Neural crest cell (in vitro differentiated cells): Measurements from ENCODE around the gene FHOD3. TPM values are rescaled to one million over a fixed set of nuclear protein-coding genes. Genes with fewer than 3 reads are reported as not detected.

Source experiments
- DNase-seq: peaks from one replicate; pipeline ENCODE4 v3.0.0; 2021; ENCODE audit warnings: low read depth, mixed read lengths, low spot score
- H3K27ac Mint-ChIP-seq: one replicate; pipeline ENCODE4 v1.8.0; 2021; ENCODE audit warnings: mild to moderate bottlenecking, mixed read lengths; ENCODE audit not compliant: unreplicated experiment
- H3K27me3 Mint-ChIP-seq: 2 replicates; pipeline ENCODE4 v1.8.0; 2021; ENCODE audit warnings: low read depth, mild to moderate bottlenecking, mixed read lengths
- H3K36me3 Mint-ChIP-seq: 2 replicates; pipeline ENCODE4 v1.8.0; 2021; ENCODE audit warnings: low read depth, mild to moderate bottlenecking, mixed read lengths
- H3K4me1 Mint-ChIP-seq: 2 replicates; pipeline ENCODE4 v1.8.0; 2021; ENCODE audit warnings: mixed read lengths
- H3K4me3 Mint-ChIP-seq: one replicate; pipeline ENCODE4 v1.8.0; 2021; ENCODE audit warnings: mild to moderate bottlenecking, mixed read lengths
- H3K9me3 Mint-ChIP-seq: 2 replicates; pipeline ENCODE4 v1.8.0; 2021; ENCODE audit warnings: mixed read lengths
- total RNA-seq: library from RNA; stranded (reverse); gene quantifications from 2 replicates; pipeline ENCODE4 v1.2.1, GENCODE V29; 2021
- TF ChIP-seq, protein P1 (sequence below): fragments of 200-600 bp; sonication (generic); conservative IDR thresholded peaks from 2 replicates; pipeline ENCODE4 v1.5.0; 2021; ENCODE audit warnings: antibody characterized with exemption, mild to moderate bottlenecking

FHOD3 gene
- total RNA-seq, 1 donor from 2014 or later = 28.6 TPM

DNA sequence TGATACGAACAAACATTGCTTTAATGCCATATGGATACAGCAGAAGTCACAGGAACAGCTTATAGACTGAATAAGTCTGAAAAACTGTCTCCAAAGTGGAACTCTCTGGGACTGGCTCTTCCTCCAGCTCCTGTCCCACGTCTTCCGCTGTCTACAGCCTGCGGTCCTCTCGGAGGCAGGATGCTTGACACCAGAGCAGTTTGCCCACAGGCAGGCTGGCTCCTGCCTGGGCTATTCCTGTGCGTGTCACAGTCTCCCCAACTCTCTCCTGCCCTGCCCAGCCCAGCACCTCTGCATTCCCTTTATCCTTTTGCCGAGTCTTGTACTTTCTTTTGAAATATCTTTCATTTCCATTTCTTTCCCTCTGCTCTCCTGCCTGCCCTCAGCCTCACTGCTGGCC lies 234.1 kb downstream of the FHOD3 start:
- no peak for DNase-seq
- Mint-ChIP-seq H3K36me3 (peaks cover 3% of the 10 kb centered on the region), H3K4me3 (no peak overlapping the region), H3K27ac (peak overlapping the region; percentile 48), H3K9me3 (no peaks in the 10 kb centered on the region), H3K27me3 (no peaks in the 10 kb centered on the region), H3K4me1 (peaks cover 4% of the 10 kb centered on the region)
- TF ChIP-seq, protein P1, sequence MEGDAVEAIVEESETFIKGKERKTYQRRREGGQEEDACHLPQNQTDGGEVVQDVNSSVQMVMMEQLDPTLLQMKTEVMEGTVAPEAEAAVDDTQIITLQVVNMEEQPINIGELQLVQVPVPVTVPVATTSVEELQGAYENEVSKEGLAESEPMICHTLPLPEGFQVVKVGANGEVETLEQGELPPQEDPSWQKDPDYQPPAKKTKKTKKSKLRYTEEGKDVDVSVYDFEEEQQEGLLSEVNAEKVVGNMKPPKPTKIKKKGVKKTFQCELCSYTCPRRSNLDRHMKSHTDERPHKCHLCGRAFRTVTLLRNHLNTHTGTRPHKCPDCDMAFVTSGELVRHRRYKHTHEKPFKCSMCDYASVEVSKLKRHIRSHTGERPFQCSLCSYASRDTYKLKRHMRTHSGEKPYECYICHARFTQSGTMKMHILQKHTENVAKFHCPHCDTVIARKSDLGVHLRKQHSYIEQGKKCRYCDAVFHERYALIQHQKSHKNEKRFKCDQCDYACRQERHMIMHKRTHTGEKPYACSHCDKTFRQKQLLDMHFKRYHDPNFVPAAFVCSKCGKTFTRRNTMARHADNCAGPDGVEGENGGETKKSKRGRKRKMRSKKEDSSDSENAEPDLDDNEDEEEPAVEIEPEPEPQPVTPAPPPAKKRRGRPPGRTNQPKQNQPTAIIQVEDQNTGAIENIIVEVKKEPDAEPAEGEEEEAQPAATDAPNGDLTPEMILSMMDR = no peak

DNA sequence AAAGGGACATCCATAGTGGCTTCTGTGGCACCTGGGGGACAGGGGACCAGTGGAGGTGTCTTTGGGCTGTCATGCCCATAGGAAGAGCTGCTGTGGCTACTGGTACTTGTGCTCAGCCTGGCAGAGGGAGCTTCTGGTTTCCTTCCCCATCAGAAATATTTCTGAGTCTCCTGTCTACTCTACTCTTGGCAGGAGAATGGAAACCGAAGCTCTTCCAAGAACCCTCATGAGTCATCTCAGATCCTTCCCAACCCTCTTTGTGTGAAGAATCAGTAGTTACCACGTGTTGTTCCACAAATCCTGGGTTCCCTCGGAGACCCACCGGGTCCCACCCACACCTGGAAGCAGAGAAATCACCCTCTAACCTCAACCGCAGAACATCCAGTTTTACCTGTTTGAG lies 234.9 kb downstream of the FHOD3 start:
- no peak overlapping the region for H3K27ac Mint-ChIP-seq
- H3K4me3 Mint-ChIP-seq = no peak overlapping the region
- no peaks in the 10 kb centered on the region for H3K27me3 Mint-ChIP-seq
- TF ChIP-seq, protein P1 = no peak
- H3K36me3 Mint-ChIP-seq = peaks cover 3% of the 10 kb centered on the region
- peaks cover 5% of the 10 kb centered on the region for H3K4me1 Mint-ChIP-seq
- H3K9me3 Mint-ChIP-seq = no peaks in the 10 kb centered on the region
- no peak for DNase-seq

DNA sequence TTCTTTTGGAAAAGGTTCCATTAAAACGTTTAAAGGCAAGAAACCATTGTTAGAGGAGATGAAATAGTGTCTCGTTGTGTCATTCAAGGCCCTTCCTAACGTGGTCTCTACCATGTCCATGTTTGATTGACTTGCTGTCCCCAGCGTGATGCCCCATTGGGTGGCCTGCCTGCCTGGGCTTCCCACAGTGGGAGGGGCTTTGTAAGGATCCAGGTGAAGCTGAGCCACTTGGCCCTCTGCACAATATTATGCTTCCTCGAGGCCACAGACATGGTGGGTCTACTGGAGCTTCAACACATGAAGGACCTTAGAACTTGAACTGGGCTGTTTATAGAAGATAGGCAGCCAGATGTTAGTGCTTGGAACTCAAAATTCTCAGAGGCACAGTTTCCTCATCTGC lies 235.3 kb downstream of the FHOD3 start:
- Mint-ChIP-seq H3K4me3 (no peak overlapping the region), H3K36me3 (peaks cover 3% of the 10 kb centered on the region), H3K9me3 (no peaks in the 10 kb centered on the region), H3K27ac (no peak overlapping the region), H3K27me3 (no peaks in the 10 kb centered on the region), H3K4me1 (peaks cover 5% of the 10 kb centered on the region)
- TF ChIP-seq, protein P1 = no peak
- DNase-seq = no peak

DNA sequence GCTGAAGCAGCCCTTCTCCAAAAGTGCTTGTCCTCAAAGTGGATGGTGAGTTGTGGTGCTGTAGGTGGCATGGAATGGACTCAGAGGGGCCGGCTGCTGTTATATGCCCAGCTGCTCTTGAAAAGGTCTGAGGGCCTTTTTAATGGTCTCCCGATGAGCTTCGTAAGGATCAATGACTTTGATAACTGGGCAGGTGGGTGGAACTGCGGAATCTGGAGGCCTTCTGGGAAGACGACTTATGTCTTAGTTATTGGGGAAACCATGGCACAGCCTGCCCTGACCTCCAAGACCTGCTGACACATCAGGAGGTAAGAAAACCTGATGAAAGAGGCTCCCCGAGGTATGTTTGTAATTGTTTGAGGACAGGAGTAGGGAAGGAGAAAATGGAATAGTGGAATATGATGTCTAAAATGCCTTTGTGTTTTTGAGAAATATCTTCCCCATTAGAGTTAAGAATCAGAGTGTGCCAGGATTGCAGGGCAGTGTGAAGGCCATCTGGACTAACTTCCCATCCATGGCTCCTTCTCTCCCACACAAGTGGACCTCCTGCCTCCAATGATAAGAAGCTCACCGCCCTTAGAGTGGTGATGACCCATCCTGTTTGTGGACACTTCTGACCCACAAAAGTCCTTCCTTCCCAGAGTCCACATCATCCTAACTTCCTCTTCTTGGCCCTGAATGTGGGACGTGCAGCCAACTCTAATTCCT lies 236.1 kb downstream of the FHOD3 start:
- Mint-ChIP-seq H3K27ac (peak overlapping the region; percentile 48), H3K27me3 (no peaks in the 10 kb centered on the region)
- TF ChIP-seq, protein P1 = no peak

DNA sequence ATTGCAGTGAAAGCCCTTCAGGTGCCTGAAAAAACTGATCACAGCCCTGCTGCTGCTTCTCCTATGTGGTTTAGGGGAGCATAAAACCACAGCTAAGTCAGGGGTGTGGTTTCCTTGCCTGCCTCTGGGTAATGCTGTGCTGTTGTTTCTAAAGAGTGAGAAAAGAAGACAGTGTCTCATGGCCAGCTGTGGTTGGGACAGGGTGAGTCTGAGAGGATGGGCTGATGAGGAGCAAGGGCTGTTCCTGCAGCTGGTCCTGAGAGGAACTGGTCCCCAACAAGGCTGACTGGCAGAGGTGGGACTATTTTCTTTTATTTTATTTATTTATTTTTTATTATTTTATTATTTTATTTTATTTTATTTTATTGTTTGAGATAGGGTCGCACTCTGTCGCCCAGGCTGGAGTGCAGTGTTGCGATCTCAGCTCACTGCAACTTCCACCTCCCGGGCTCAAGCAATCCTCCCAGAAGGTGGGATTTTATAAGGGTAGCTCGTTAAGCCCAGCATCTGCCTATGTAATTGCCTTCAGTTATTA lies 236.7 kb downstream of the FHOD3 start:
- Mint-ChIP-seq H3K4me1 (peaks cover 5% of the 10 kb centered on the region), H3K27me3 (no peaks in the 10 kb centered on the region), H3K27ac (peak overlapping the region; percentile 48), H3K4me3 (no peak overlapping the region), H3K9me3 (peaks cover 3% of the 10 kb centered on the region), H3K36me3 (peaks cover 3% of the 10 kb centered on the region)
- TF ChIP-seq, protein P1 = no peak
- DNase-seq = no peak

More for the DNA sequence above, 236.1 kb downstream of the FHOD3 start:
- DNase-seq = no peak
- peaks cover 2% of the 10 kb centered on the region for H3K9me3 Mint-ChIP-seq
- H3K4me1 Mint-ChIP-seq = peaks cover 5% of the 10 kb centered on the region
- peaks cover 3% of the 10 kb centered on the region for H3K36me3 Mint-ChIP-seq
- H3K4me3 Mint-ChIP-seq = no peak overlapping the region
